RWPE1 (cell line): ENCODE data around the gene KITLG.

Source experiments
- CTCF ChIA-PET: fragments of 350-600 bp; sonication (Branson Sonifier 250); formaldehyde crosslinking; extraction: SDS; loops from one replicate; lab custom pipeline; 2021; lab: Yijun Ruan, JAX
- POLR2A ChIA-PET: fragments of 400-600 bp; formaldehyde crosslinking; extraction: SDS; loops from one replicate; lab custom pipeline; 2020; ENCODE audit warnings: antibody characterized with exemption; ENCODE audit not compliant: low non-redundant PET; lab: Yijun Ruan, JAX
- DNase-seq: peaks from one replicate; pipeline ENCODE4 v3.0.0; 2012; ENCODE audit warnings: low spot score
- H3K27ac ChIP-seq: fragments of 450-650 bp; 2 replicates; pipeline ENCODE4 v1.5.1; 2017
- TF ChIP-seq, protein P1 (sequence below): fragments of 450-650 bp; conservative IDR thresholded peaks from 2 replicates; pipeline ENCODE4 v1.5.1; 2017; ENCODE audit warnings: low read depth, mild to moderate bottlenecking

KITLG gene

DNA sequence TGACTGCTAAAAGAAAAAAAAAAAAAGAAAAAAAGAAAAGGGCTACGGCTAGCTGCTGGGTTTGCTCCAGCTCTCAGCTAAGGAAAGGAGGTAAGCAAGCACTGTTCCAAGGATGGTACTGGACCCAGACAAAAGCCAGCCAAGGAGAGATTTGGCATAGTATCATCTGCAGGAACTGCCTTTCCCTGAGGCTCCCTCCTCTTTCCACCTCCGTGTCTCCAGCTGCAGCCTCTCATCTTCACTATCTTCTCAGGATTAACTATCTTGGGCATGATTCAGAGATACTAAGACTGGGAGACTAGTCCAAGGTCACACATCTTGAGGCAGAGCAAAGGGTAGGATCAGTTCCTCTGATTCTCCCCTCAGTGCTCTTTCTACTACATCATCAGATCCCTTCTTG, 6.0 kb downstream of the KITLG start:
- TF ChIP-seq, protein P1, sequence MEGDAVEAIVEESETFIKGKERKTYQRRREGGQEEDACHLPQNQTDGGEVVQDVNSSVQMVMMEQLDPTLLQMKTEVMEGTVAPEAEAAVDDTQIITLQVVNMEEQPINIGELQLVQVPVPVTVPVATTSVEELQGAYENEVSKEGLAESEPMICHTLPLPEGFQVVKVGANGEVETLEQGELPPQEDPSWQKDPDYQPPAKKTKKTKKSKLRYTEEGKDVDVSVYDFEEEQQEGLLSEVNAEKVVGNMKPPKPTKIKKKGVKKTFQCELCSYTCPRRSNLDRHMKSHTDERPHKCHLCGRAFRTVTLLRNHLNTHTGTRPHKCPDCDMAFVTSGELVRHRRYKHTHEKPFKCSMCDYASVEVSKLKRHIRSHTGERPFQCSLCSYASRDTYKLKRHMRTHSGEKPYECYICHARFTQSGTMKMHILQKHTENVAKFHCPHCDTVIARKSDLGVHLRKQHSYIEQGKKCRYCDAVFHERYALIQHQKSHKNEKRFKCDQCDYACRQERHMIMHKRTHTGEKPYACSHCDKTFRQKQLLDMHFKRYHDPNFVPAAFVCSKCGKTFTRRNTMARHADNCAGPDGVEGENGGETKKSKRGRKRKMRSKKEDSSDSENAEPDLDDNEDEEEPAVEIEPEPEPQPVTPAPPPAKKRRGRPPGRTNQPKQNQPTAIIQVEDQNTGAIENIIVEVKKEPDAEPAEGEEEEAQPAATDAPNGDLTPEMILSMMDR, result no peak
- no peak overlapping the region for H3K27ac ChIP-seq
- ChIA-PET POLR2A (no interaction called here), CTCF (interaction anchor here (0.6 to 0.7 kb wide), 3 partner anchors 112 to 437 kb away, joined by 3 read pairs; no protein-coding TSS in a partner anchor)
- DNase-seq, result no peak

DNA sequence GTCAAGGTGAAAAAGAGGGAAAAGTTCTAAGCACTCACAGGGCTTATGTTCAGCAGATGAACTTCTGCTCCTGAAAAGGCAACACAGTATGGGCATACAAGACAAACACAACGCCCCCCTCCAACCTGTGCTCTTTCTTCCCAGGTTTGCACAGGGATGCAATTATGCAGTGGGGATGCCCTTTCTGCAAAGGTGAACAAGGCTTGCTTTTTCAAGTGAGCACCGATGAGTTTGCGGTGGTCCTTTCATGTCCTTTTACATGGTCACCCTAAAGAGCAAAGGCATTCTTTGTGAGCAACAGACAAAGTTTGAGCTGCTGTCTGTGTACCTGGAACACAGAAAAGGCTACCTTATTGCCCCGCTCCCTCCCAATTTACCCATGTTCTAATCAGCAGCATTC, 6.7 kb downstream of the KITLG start:
- TF ChIP-seq, protein P1, result no peak
- no peak for DNase-seq
- no peak overlapping the region for H3K27ac ChIP-seq
- POLR2A ChIA-PET, result no interaction called here
- CTCF ChIA-PET, result interaction anchor here (0.6 kb wide), 2 partner anchors 190 to 436 kb away, joined by 3 read pairs; no protein-coding TSS in a partner anchor

DNA sequence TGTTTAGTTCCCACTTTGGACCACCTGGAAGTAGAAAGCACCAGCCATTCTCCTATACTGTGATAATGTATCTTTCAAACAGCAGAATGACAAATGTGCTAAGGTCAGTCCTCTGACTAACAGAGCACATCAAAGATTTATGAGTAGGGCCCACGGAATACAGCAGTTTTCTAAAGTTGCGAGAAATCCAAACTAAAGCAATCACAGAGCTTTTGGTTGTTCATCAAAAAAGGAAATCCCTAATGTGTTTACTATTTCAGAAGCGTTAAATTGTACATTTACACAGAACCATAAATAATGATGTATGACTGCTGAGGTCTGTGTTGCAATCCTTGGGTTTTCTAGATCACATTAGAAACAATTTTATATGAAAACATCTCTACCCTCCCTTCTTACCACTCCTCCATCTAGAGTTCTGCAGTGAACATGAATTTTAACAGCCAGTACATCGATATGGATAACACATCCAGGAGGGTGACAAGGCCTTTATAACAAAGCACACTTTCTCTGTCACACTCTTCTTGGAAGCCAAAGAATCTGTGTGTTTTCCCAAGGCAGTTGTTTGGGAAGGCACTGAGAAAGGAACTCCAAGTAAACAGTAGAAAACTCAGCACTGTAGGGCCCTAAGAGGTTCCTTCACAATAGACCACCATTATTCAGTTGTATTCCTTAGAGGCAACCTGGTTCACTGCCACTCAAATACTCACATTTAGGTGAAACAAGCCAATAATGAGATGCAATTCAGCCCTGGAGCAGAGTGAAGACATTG, 7.3 kb downstream of the KITLG start:
- TF ChIP-seq, protein P1, result no peak
- ChIA-PET CTCF (no interaction called here), POLR2A (no interaction called here)
- no peak overlapping the region for H3K27ac ChIP-seq
- no peak for DNase-seq

DNA sequence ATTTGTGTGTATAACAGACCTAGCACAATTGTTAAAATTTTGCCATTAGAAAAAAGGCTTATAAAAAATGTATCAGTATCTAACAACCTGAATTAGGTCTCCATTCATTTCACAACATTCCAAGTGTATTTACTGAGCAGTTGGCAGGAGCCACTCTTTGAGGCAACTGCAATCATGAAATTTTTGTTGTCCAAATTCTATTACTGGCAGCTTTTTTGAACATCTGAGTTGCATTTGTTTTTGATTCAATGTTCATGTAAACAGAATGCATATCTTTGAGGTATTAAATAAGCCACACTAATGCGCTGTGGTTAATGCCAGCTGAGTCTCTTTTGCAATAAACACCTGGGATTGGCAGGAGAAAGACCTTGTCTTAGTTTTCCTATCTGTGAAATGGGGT, 8.7 kb downstream of the KITLG start:
- ChIA-PET CTCF (no interaction called here), POLR2A (no interaction called here)
- H3K27ac ChIP-seq, result no peak overlapping the region
- no peak for DNase-seq
- TF ChIP-seq, protein P1, result no peak

DNA sequence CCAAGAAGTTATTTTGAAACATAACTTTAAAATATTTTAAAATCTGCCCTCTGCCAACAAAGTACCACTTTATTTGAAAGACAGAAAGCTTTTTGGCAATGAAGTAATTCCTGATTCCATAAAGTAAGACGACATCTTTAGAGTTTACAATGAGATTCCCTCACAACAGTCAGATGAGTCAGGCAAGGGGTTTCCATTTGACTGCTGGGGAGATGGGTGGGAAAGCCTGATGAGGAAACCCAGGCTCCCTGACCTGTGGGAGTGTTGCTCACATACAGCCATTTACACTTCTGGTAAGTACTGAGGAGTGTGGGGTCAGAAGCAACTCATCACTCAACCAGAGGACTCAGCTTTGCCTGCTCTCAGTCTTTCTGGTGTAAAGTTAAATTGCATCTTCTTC, 10.2 kb downstream of the KITLG start:
- ChIA-PET CTCF (no interaction called here), POLR2A (interaction anchor here (0.7 kb wide), 1 partner anchor 426 kb away, joined by 5 read pairs; no protein-coding TSS in a partner anchor)
- H3K27ac ChIP-seq, result no peak overlapping the region
- TF ChIP-seq, protein P1, result no peak
- no peak for DNase-seq

DNA sequence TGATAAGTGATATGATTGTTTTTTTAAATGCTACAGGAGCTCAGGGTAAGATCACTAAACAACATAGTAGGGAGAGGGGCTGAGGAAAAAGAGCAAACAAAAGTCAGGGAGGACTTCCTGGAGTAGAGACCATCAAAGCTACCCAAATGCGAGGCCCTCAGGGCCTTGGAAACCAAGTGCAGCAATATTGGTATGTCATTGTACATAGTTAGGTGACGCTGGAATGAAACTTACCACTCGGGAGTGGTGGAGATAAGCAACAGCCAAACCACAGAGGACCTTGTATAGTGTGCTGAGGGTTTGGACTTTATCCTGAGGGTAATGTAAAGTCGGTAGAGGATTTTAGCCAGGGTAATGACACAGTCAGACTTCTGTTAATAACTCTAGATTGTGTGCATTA, 13.8 kb downstream of the KITLG start:
- H3K27ac ChIP-seq, result no peak overlapping the region
- ChIA-PET POLR2A (no interaction called here), CTCF (no interaction called here)
- TF ChIP-seq, protein P1, result no peak
- DNase-seq, result no peak
